Hematopoietic multipotent progenitor cell treated with erythropoietin and hydrocortisone succinate and interleukin-3 and kit ligand, for 15 days (in vitro differentiated cells): Measurements from ENCODE around the gene PSMD2.
"Not testable (repeated sequence)": the region's sequence is repeated elsewhere in the genome, so short reads cannot be mapped to it uniquely, and the experiment has no call there.

Experiments used
- DNase-seq: peaks from one replicate; pipeline ENCODE4 v3.0.0-alpha.2; 2015; ENCODE audit warnings: low spot score

PSMD2 gene

DNA sequence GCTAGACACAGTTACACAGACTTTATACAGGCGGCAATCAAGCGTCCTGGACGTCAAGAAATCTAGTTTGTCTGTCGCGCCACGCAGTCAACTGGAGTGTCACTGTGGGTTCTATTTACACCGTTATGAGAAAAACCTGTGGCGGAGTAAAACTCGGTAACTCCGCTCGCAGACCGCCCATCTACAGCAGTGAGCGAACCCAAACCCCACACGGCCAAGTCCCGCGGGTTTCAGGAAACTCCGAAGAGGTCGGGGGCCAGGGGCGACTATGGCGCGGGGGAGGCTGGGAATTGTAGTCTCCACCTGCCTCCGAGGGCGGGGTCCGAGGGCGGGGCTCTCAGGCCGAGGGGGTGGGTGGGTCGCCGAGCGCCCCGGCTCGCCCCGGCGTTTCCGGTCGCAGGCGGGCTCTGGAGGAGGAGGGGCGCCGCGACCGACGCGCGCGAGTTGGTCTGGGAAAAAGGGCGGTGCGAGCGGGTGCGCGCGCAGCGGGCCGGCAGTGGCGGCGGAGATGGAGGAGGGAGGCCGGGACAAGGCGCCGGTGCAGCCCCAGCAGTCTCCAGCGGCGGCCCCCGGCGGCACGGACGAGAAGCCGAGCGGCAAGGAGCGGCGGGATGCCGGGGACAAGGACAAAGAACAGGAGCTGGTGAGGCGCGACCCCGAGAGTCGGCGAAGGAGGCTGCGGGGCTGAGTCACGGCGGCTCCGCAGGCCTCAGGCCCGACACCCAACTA lies at the start of gene PSMD2:
TSS of gene PSMD2 (plus strand) at position 483 of the 729 bp plus-strand sequence. CDS start at position 509, 26 bp downstream.
- peak; percentile 95 for DNase-seq

DNA sequence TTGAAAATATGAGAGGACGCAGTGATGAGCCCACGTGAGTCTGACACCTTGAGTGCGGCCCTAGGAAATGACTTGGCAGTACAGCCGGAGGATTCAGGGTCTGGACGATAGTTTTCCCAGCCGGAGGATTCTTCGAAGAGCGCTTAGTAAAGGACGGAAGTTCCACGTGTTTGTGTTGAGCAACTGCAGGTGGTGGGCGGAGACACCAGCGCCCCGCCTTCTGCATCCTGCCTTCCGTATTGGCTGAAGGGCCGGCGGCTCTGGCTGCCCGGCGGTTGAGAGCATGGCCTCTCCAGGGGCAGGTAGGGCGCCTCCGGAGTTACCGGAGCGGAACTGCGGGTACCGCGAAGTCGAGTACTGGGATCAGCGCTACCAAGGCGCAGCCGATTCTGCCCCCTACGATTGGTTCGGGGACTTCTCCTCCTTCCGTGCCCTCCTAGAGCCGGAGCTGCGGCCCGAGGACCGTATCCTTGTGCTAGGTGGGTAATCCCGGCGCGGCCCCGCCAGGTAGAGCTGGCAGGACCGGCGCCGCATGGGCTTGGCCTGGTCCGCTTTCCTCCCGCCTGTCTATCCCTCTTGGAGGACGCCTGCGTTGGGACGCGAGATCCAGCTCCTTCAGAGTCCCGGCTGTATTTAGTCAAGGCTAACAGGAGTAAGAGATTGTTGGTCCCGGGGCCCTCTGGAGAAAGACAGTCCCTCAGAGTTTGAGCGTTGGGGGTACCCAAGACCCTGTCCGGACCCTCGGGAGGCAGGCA lies 49.5 kb upstream of the PSMD2 start, which contains the start of gene EEF1AKMT4:
TSS of gene EEF1AKMT4 (plus strand) at position 261 of the 755 bp plus-strand sequence. CDS start at position 284, 23 bp downstream.
- peak; percentile 97 for DNase-seq

DNA sequence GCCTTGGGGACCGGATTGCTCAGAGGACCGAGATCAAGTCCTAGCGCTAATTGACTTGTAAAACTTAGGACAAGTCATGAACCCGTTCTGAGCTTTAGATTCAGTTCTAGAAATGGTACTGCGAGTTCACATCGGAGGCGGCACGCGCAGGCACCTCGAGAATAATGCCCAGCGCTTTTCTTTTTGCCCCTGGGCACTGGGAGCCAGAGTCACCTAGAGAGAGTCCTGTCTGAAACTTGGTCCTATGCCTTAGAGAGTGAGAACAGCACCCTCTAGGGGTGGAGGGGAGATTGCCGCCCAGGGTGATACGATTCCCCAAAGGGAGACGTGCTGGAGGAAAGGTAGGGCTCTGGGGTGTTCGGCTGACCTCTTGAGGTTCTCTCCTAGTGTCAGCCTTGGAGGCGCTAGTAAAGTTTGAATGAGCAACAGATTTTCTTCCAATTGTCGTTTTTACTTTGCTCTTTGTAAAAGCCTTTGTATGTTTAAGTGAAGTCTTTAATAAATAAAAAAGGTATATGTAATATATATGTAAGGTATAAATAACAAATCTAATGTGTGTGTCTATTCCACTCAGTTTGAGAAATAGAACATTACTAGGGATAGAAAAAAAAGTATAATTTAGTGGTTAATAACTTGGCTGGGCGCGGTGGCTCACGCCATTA lies 48.7 kb upstream of the PSMD2 start:
- peak; percentile 93 for DNase-seq

DNA sequence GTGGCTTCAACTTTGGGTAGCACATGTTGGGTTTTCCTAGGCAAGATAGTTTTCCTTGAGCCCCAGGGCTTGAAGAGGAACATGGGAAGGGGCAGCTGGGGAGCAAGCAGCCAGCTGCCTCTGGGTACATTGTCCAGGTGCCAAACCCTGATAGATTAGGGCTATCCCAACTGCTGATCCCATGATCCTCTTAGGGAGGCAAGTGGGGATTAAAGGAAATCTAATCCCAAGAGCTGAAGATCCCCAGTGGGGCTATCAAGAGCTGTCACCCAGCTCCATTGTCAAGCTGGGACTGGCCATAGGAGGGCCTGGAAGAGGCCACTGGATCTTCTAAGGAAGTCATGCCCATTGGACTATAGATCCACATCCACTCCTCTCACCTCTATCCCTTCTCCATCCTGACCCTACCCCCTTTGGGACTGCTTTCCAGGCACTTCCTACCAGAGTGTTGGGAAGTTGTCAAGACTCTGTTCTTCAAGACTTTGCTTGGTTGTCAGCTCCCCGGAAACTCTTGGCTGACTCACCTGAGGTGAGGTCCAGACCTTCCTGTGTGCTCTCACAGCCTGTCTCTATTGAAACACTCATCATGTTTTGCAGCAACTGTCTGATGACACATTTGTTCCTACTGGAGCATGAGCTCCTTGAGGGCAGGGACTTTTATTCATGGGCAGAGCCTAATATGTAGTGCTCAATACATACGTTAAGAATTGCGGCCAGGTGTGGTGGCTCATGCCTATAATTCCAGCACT lies 43.6 kb upstream of the PSMD2 start:
- no peak for DNase-seq

DNA sequence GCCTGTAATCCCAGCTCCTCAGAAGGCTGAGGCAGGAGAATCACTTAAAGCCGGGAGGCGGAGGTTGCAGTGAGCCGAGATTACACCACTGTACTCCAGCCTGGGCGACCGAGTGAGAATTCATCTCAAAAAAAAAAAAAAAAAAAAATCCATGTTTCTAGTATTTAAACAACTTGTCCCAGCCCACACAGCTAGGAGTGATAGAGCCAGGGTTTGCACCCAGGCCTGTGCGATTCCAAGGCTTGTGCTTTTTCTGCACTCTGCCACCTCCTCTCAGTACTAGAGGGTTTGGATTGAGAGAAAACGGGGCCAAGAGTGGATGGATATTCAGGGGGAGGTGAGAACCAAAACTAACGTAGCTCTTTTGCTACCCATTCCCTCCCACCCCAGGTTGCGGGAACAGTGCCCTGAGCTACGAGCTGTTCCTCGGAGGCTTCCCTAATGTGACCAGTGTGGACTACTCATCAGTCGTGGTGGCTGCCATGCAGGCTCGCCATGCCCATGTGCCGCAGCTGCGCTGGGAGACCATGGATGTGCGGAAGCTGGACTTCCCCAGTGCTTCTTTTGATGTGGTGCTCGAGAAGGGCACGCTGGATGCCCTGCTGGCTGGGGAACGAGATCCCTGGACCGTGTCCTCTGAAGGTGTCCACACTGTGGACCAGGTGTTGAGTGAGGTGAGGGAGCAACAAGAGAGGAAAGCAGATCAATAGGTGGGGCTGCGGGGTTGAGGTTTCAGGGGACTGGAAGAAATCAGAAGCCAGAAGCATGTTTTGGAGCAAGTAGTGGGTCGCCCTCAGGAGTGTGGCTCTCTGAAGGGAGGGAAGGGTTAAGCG lies 41.7 kb upstream of the PSMD2 start:
- DNase-seq: no peak

DNA sequence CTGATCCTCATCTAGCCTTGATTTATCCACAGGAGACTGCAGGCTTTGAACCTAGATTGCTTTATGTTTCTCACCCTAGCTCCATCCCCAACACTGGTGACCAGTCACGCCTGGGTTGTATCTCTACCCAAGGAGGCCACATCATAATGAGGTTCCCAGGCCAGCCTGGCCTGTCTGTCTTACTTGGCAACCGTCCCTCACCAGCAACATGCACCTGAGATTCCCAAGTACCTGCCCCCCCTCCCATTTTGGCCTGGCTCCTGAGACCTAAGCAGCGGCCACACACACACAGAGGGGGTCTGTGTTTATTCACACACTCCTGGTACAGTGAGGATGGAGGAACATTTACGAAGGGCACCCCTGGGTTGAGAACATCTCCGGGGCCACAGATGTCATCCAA lies 40.1 kb upstream of the PSMD2 start:
- DNase-seq: no peak

DNA sequence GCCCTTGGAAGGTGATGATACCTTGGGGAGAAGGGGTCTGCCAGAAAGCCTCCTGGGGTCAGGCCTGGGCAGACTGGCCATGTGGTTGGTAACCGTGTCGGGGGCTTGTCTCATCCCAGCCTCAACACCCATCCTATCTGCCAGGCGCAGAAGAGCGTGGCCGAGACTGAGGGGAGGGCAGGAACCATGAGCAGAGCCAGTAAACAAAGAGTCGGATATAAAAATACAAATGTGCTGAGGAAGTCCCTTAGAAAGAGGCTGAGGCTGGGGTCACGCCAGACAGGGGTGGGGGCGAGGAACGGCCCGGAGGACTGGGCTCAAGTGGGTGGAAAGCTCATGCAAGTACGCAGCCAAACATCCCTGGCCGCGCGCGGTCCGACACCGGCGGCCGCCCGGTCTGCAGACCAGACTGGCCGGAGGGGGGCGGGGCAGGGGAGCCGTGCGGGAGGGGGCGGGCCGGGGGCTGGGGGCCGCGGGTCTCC lies 39.6 kb upstream of the PSMD2 start:
- DNase-seq: no peak

DNA sequence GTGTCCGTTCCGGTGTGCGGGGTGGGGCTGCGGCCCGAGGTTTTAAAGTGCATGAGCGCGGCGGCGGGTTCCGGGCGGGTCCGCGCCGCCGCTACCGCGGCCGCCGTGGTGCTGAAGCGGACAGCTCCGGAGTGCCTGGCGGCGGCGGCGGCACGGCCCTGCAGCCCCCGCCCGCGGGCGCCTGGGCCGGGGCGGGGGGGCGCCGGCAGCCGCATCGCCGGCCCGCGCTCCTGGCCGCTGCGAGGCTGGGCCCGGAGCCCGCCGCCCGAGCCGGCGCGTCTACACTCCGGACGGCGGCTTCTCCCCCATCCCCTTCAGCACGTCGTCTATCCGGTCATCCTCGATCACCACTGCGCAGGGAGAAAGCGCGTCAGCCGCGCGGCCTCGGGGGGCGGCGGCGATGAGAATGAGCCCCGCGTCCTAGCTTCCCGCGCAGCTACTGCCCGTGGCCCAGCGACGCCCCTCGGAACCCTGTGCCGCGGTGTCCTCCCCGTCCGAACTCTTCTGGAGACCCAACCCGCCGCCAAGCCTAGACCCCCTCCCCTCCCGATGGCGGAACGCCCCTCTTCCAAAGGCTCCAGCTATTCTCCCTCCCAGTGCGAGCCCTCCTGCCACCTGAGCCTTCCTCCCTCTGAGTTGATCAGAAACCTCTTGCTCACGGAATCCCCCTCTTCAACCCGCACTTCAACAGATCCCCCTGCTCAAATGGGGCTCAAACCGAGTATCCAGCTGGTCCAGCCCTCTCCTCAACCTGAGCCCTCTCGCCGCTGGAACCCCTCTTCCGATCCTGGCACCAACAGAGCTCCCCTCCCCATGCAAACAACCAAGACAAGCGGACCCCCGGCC lies 38.9 kb upstream of the PSMD2 start:
- no peak for DNase-seq

DNA sequence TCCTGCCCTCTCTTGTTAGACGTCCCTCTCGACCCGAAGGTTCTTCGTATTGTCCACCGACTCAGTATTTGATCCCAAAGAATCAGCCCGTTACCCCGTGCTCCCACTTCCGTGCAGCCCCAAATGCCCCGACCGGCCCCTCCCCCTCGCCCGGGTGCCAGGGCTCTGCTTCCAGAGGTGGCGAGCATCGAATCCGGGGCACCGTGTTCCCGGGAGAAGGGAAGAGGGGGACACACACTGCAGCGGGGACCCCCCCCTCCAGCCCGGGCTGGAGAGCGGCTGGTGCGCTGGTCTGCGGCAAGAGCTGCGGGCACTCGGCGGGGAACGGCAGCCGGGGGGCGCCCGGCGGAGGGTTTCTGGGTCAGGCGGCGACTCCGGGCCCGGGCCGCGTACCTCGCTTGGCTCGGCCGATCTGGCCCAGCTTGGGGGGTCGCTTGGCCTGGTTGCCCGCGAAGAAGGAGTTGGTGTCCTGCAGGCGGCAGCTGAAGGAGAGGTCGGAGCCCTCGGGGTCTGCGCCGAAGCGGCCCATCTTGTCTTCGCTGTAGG lies 38.2 kb upstream of the PSMD2 start:
- no peak for DNase-seq

DNA sequence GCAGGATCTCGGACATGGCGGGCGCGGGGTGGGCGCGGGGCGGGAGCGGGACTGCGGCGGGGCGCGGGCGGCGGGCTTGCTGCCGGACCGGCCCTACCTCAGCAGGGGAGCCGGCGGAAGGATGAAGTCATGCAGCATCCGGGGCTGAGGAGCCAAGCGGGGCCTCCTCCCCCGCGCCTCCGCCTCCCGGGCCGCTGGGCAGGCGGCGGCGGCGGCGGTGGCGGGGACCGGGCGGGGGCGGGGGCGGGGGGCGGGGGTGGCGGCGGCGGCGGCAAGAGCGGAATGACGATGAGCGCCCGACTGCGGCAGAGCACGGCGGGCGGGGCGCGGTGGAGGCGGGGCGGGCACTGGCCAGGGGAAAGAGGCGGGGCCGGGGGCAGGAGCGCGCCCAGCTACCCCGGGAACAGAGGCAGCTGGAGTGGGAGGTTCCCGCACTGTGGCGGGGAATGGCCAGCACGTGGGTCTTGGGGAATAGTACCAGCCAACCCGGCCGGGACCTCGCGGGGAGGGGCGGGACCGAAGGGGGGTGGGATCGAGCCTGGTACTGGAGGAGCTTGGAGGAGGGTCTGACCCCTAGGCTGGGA lies 37.7 kb upstream of the PSMD2 start, which contains the start of gene CAMK2N2:
TSS of gene CAMK2N2 (minus strand) at position 284 of the 584 bp plus-strand sequence. CDS start at position 16, 268 bp downstream.
- DNase-seq: no peak

DNA sequence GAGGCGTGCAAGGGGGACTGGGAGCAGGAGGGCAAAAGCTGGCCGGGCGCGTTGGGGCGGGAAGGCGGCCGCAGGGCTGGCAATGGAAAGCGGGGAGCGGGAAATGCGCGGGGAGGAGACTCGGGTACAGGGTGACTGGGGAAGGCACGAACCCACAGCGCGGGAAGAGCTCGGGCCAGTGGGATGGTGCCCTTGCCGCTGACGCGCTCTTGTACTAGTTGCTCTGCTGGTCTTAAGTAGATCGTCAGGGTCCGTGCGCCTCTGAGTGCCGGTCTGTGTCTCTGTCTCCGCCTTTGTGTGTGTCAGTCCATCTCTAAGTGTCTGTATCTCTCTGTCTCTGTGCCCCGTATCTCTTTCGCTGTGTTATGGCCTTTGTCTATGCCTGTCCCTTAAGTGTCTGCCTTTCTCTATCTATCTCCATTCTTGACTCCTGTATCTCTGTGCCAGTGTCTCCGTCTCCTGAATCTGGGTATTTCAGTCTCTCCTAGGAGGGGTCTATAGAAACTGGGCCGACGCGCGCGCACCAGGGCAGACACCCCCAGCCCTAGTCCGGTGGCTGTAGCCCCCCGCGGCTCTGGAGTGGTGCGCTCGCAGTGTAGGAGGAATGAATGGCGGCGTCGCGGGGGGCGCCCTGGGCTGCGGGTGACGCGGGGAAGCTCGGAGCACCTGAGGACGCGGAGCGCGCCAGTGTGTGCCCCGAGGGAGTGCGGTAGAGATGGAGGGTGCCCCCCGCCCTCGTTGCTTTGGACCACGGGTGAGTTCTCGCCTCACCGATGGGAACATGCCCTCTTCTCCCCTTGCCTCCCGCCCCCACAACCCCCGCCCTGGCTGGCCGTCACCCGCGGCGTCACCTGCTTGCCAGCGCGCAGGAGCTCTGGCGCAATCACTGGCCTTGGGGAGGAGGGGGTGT lies 36.9 kb upstream of the PSMD2 start:
- DNase-seq: no peak

DNA sequence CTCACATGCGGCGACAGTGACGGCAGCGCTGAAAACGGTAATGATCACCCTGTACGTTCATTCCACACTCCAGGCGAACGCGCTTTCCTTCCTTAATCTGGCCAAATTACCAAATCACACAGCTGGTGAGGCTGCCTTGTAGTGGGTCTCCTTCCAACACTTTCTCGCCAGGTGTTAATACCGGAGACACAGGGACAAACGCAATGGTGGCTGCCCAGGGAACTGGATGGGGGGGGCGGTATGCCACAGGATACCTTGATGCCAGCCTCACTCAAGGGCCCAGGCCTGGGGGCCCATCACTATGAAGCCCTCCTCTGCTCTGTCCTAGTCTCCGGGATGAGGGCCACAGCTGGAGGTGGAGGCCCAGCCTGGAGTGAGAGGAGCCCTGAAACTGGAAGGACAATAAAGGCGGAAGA lies 36.3 kb upstream of the PSMD2 start:
- DNase-seq: no peak

DNA sequence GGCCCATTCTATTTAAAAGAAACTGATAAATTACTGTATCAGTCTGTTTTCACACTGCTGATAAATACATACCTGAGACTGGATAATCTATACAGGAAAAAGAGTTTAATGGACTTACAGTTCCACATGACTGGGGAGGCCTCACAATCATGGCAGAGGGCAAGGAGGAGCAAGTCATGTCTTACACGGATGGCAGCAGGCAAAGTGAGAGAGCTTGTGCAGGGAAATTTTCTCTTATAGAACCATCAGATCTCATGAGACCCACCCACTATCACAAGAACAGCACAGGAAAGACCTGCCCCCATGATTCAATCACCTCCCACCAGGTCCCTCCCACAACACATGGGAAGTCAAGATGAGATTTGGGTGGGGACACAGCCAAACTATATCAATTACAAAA lies 31.8 kb upstream of the PSMD2 start:
- not testable (repeated sequence) for DNase-seq

DNA sequence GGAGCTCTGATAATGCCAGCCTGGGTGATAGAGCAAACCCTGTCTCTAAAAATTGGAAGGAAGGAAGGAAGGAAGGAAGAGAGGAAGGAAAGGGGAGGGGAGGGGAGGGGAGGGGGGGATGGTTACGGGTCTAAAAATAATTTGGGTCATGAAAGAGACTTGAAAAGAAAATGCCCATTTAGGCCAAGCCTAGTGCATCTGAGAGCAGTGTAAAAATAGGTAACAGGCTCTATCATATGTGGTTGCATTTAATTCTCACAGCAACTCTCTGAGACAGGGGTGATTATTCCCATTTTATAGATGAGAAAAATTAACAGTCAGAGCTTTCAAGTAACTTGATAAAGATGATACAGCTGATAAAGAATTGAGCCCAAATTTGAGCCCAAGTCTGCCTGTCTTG lies 26.8 kb upstream of the PSMD2 start:
- DNase-seq: no peak

DNA sequence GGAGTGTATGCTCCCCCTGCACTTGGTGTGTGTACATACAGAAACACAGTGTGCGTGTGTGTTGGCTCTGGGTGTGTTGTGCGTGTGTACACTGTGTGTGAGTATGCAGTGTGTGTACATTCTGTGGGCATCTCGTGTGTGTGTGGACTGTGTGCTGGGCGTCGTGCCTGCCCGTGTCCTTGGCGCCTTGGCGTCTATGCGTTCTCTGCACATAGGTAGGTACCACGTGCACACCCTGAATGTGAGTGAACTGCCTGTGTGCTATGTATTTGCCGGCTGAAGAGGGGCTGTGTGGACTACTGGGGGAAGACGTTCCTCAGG lies 23.7 kb upstream of the PSMD2 start:
- no peak for DNase-seq

DNA sequence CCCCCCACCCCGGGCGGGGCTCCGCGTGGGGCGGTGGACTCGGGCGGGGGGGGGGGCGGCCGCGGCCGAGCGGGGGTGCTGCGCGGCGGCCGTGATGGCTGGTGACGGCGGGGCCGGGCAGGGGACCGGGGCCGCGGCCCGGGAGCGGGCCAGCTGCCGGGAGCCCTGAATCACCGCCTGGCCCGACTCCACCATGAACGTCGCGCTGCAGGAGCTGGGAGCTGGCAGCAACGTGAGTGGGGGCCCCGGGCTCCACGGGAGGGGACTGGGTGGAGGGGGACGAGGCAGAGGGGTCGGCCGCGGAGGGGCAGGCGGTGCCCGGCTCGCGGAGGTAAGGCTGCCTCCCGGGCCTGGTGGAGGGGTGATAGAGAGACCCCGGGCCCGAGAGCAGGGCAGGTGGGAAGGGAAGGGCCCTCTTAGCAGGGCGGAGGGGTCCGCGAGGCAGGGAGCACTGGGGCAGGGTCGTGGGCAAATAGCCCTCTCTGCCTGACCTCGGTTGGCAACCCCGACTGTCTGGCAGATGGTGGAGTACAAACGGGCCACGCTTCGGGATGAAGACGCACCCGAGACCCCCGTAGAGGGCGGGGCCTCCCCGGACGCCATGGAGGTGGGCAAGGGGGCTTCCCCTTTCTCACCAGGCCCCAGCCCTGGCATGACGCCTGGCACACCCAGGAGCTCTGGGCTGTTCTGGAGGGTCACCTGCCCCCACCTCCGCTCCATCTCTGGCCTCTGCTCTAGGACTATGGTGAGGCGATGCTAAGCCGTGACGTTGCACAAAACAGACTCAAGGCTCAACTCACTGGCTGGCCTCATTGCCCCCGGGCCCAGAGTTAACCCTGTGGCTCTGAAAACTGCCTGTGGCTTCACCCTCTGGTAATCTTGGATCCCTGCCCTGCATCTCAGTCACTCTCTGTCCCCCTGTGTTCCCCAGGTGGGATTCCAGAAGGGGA lies 22.8 kb upstream of the PSMD2 start, which contains the start of gene ECE2:
TSS of gene ECE2 (plus strand) at position 62 of the 950 bp plus-strand sequence. CDS start at position 194, 132 bp downstream.
- DNase-seq: no peak

DNA sequence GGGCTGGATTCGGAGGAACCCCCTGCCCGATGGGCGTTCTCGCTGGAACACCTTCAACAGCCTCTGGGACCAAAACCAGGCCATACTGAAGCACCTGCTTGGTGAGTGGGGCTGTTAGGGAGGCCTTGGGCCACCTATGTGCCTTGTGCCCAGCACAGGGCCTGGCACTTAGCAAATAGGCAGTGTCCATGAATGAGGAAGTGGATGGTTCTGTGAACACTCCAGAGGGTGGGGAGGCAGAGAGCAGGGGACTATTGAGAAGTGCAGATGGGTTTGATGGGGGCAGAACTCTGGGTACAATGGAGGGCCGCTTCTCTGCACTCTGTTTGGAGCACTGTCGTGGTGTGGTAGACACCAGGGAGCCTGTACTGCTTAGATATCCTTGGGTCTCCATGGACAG lies 21.7 kb upstream of the PSMD2 start:
- no peak for DNase-seq
